ENCODE data around the gene GABRR1.
A peak's percentile ranks its signal among the peaks of the same experiment; 100 is the strongest.

GABRR1 gene

DNA sequence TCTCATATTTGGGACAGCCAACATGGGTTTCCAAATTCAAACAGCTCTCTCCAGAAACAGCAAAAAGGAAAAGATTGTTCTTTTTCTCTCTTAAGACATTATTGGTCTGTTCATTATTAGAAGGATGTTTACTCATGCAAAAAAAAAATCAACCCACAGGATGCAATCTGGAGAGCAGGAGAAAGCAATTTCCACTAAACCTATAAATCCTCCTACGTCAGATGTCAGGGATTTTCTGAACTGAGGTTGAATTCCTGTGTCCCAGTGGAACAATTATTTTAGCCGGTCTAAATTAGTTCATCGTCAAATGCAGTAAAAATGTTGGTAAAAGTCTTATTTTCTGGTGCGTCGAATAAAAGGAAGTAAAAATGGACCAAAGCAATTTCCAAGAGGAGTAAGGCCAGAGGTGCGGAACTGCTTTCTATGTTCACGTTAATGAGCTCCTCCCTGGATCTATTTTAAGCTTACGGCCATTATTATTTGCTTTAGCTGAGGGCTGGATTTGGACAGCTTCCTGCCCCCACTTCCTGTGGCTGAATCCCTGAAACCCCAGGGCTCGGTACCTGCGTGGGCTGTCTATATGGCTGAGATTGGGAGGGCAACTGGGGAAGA is at the start of gene GABRR1:
Gene GABRR1 (minus strand): TSS at position 60 of the 612 bp plus-strand sequence. CDS start 36 bp downstream, at position 24.
- Histone ChIP-seq H3K27me3 (ENCODE audit: low read depth, low read length) (no peaks in the 10 kb centered on the region), H3K36me3 (ENCODE audit: control insufficient read depth in 1 of 2, insufficient read depth in 2 of 2, low read length in 2 of 2) (no peaks in the 10 kb centered on the region), H3K9me3 (ENCODE audit: control insufficient read depth in 1 of 2, low read length in 2 of 2) (no peaks in the 10 kb centered on the region), H3K4me3 (ENCODE audit: low read depth in 1 of 2, low read length in 2 of 2) (peak within 1 kb of the TSS in 1 of 2 donors; percentile 1), H3K4me1 (ENCODE audit: control insufficient read depth in 1 of 2, insufficient read depth in 2 of 2, low read length in 2 of 2) (peaks cover 0 to 2% of the 10 kb centered on the region in 2 donors), H3K27ac (ENCODE audit: low read length) (no peak within 1 kb of the TSS)

DNA sequence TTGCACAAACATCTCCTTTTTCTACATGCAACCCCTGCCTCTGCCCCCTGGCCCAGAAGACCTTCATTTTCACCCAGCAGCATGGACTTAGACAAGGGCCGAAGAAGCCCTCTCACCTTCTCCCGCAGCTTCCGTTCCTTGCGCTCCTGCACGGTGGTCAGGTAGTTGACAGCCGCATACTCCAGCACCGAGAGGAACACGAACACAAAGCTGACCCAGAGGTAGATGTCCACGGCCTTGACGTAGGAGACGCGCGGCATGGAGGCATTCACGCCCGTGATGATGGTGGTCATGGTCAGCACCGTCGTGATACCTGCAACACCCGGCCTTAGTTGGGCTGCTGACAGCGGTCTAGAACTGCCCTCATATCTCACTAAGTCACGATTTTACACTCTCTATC is 47.1 kb upstream of the GABRR1 start:
- H3K27ac ChIP-seq (ENCODE audit: low read length): no peak overlapping the region
- H3K36me3 ChIP-seq (ENCODE audit: control insufficient read depth in 1 of 2, insufficient read depth in 2 of 2, low read length in 2 of 2): no peaks in the 10 kb centered on the region
- H3K4me3 ChIP-seq (ENCODE audit: low read depth in 1 of 2, low read length in 2 of 2): no peak overlapping the region
- no peaks in the 10 kb centered on the region for H3K4me1 ChIP-seq (ENCODE audit: control insufficient read depth in 1 of 2, insufficient read depth in 2 of 2, low read length in 2 of 2)
- no peaks in the 10 kb centered on the region for H3K9me3 ChIP-seq (ENCODE audit: control insufficient read depth in 1 of 2, low read length in 2 of 2)
- H3K27me3 ChIP-seq (ENCODE audit: low read depth, low read length): no peaks in the 10 kb centered on the region

GRCh38 chr6:89260832-89261231 is 43.7 kb upstream of the GABRR1 start:
- Histone ChIP-seq H3K27me3 (ENCODE audit: low read depth, low read length) (no peaks in the 10 kb centered on the region), H3K9me3 (ENCODE audit: control insufficient read depth in 1 of 2, low read length in 2 of 2) (no peaks in the 10 kb centered on the region), H3K4me1 (ENCODE audit: control insufficient read depth in 1 of 2, insufficient read depth in 2 of 2, low read length in 2 of 2) (no peaks in the 10 kb centered on the region), H3K36me3 (ENCODE audit: control insufficient read depth in 1 of 2, insufficient read depth in 2 of 2, low read length in 2 of 2) (no peaks in the 10 kb centered on the region), H3K4me3 (ENCODE audit: low read depth in 1 of 2, low read length in 2 of 2) (no peak overlapping the region), H3K27ac (ENCODE audit: low read length) (no peak overlapping the region)

DNA sequence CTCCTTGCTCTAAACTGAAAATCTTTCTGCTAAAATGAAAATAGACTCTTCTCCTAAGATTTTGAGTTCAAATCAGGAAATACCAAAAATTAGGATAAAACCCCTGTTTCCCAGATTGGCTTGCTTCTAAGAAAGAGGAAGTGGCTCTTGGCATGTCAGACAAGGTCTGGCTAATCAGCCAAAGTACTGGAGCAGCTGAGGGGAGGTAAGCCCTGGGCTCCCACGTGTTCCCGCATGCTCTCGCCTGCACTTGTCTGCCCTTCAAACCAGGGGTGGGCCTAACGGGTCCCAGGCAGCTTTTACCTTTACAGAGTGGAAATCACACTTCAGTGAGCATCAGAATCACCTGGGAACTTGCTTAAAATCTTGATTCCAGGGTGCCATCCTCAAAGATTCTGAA is 43.2 kb upstream of the GABRR1 start:
- no peaks in the 10 kb centered on the region for H3K36me3 ChIP-seq (ENCODE audit: control insufficient read depth in 1 of 2, insufficient read depth in 2 of 2, low read length in 2 of 2)
- H3K27ac ChIP-seq (ENCODE audit: low read length): no peak overlapping the region
- no peaks in the 10 kb centered on the region for H3K27me3 ChIP-seq (ENCODE audit: low read depth, low read length)
- no peaks in the 10 kb centered on the region for H3K9me3 ChIP-seq (ENCODE audit: control insufficient read depth in 1 of 2, low read length in 2 of 2)
- no peak overlapping the region for H3K4me3 ChIP-seq (ENCODE audit: low read depth in 1 of 2, low read length in 2 of 2)
- H3K4me1 ChIP-seq (ENCODE audit: control insufficient read depth in 1 of 2, insufficient read depth in 2 of 2, low read length in 2 of 2): no peaks in the 10 kb centered on the region

- Histone ChIP-seq H3K4me1 (ENCODE audit: control insufficient read depth in 1 of 2, insufficient read depth in 2 of 2, low read length in 2 of 2) (no peaks in the 10 kb centered on the region), H3K27me3 (ENCODE audit: low read depth, low read length) (no peaks in the 10 kb centered on the region), H3K36me3 (ENCODE audit: control insufficient read depth in 1 of 2, insufficient read depth in 2 of 2, low read length in 2 of 2) (no peaks in the 10 kb centered on the region), H3K27ac (ENCODE audit: low read length) (no peak overlapping the region), H3K4me3 (ENCODE audit: low read depth in 1 of 2, low read length in 2 of 2) (no peak overlapping the region), H3K9me3 (ENCODE audit: control insufficient read depth in 1 of 2, low read length in 2 of 2) (no peaks in the 10 kb centered on the region)
These were observed 41.8 kb upstream of the GABRR1 start for GRCh38 chr6:89258912-89259311.

DNA sequence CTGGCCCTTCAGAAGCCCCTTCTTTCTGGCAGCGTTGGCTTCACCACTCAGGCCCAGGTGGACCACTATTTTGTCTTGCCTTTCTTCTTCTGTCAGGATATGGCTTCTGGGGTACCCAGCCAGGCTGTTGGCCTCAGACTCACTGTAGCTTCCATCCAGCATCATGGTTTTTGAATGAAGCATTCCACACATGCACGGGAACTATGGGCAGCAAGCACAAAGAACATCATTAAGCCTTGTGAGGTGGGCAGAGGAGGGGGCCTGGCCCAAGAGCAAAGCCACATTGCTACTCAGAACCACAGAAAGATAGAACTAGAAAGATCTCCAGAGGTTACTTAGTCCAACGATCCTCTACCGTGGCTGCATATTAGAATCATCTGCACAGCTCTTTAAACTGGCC is 40.6 kb upstream of the GABRR1 start:
- H3K27me3 ChIP-seq (ENCODE audit: low read depth, low read length): no peaks in the 10 kb centered on the region
- H3K9me3 ChIP-seq (ENCODE audit: control insufficient read depth in 1 of 2, low read length in 2 of 2): no peaks in the 10 kb centered on the region
- no peaks in the 10 kb centered on the region for H3K4me1 ChIP-seq (ENCODE audit: control insufficient read depth in 1 of 2, insufficient read depth in 2 of 2, low read length in 2 of 2)
- H3K4me3 ChIP-seq (ENCODE audit: low read depth in 1 of 2, low read length in 2 of 2): no peak overlapping the region
- no peak overlapping the region for H3K27ac ChIP-seq (ENCODE audit: low read length)
- H3K36me3 ChIP-seq (ENCODE audit: control insufficient read depth in 1 of 2, insufficient read depth in 2 of 2, low read length in 2 of 2): no peaks in the 10 kb centered on the region

DNA sequence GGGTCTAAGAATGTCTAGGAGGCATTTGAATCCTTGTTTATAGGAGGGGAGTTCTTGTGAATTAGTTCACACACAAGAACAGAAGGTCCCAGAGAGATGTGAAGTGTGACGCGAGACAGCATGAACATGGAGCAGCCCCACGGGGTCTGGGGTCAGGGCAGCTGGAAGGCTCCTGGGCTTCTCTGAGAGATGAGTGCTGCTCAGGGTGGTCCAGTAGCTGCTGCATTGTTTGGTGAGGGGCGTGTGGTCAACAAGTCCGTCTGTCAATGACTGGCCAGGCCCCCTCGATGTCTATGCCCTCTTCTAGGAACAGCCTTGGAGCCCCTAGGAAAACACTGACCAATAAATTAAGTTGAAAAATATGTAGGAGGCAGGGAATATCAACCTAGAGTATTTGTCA is 40.2 kb upstream of the GABRR1 start:
- no peaks in the 10 kb centered on the region for H3K4me1 ChIP-seq (ENCODE audit: control insufficient read depth in 1 of 2, insufficient read depth in 2 of 2, low read length in 2 of 2)
- H3K27me3 ChIP-seq (ENCODE audit: low read depth, low read length): no peaks in the 10 kb centered on the region
- no peaks in the 10 kb centered on the region for H3K9me3 ChIP-seq (ENCODE audit: control insufficient read depth in 1 of 2, low read length in 2 of 2)
- H3K36me3 ChIP-seq (ENCODE audit: control insufficient read depth in 1 of 2, insufficient read depth in 2 of 2, low read length in 2 of 2): no peaks in the 10 kb centered on the region
- no peak overlapping the region for H3K27ac ChIP-seq (ENCODE audit: low read length)
- no peak overlapping the region for H3K4me3 ChIP-seq (ENCODE audit: low read depth in 1 of 2, low read length in 2 of 2)

DNA sequence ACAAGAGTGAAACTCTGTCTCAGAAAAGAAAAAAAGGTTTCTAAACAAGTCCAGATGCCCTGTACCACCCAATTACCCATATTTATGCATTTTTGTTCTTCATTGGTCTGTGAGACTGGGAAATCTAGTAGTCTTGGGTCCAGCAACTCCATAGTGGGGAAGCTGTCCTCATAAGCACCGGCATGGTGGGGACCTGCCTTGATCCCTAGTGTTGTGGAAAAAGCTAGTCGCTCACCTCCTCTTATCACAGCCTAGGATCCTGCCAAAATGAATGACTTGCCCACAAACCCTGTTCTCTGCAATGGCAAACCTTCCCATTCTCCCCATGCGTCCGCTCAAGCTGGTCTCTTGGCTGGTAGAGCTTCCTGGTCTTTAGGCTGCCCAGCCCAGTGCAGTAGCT is 38.3 kb upstream of the GABRR1 start:
- no peaks in the 10 kb centered on the region for H3K4me1 ChIP-seq (ENCODE audit: control insufficient read depth in 1 of 2, insufficient read depth in 2 of 2, low read length in 2 of 2)
- H3K36me3 ChIP-seq (ENCODE audit: control insufficient read depth in 1 of 2, insufficient read depth in 2 of 2, low read length in 2 of 2): no peaks in the 10 kb centered on the region
- H3K4me3 ChIP-seq (ENCODE audit: low read depth in 1 of 2, low read length in 2 of 2): no peak overlapping the region
- no peak overlapping the region for H3K27ac ChIP-seq (ENCODE audit: low read length)
- no peaks in the 10 kb centered on the region for H3K9me3 ChIP-seq (ENCODE audit: control insufficient read depth in 1 of 2, low read length in 2 of 2)
- H3K27me3 ChIP-seq (ENCODE audit: low read depth, low read length): no peaks in the 10 kb centered on the region

- Histone ChIP-seq H3K4me3 (ENCODE audit: low read depth in 1 of 2, low read length in 2 of 2) (no peak overlapping the region), H3K27me3 (ENCODE audit: low read depth, low read length) (no peaks in the 10 kb centered on the region), H3K36me3 (ENCODE audit: control insufficient read depth in 1 of 2, insufficient read depth in 2 of 2, low read length in 2 of 2) (no peaks in the 10 kb centered on the region), H3K4me1 (ENCODE audit: control insufficient read depth in 1 of 2, insufficient read depth in 2 of 2, low read length in 2 of 2) (no peaks in the 10 kb centered on the region), H3K27ac (ENCODE audit: low read length) (no peak overlapping the region), H3K9me3 (ENCODE audit: control insufficient read depth in 1 of 2, low read length in 2 of 2) (no peaks in the 10 kb centered on the region)
These were observed 37.4 kb upstream of the GABRR1 start for GRCh38 chr6:89254569-89254968.

- H3K4me1 ChIP-seq (ENCODE audit: control insufficient read depth in 1 of 2, insufficient read depth in 2 of 2, low read length in 2 of 2): no peaks in the 10 kb centered on the region
- H3K9me3 ChIP-seq (ENCODE audit: control insufficient read depth in 1 of 2, low read length in 2 of 2): no peaks in the 10 kb centered on the region
- H3K4me3 ChIP-seq (ENCODE audit: low read depth in 1 of 2, low read length in 2 of 2): no peak overlapping the region
- no peaks in the 10 kb centered on the region for H3K36me3 ChIP-seq (ENCODE audit: control insufficient read depth in 1 of 2, insufficient read depth in 2 of 2, low read length in 2 of 2)
- no peak overlapping the region for H3K27ac ChIP-seq (ENCODE audit: low read length)
- H3K27me3 ChIP-seq (ENCODE audit: low read depth, low read length): no peaks in the 10 kb centered on the region
These were observed 35.7 kb upstream of the GABRR1 start for GRCh38 chr6:89252907-89253306.

- Histone ChIP-seq H3K4me3 (ENCODE audit: low read depth in 1 of 2, low read length in 2 of 2) (no peak overlapping the region), H3K9me3 (ENCODE audit: control insufficient read depth in 1 of 2, low read length in 2 of 2) (no peaks in the 10 kb centered on the region), H3K27me3 (ENCODE audit: low read depth, low read length) (no peaks in the 10 kb centered on the region), H3K4me1 (ENCODE audit: control insufficient read depth in 1 of 2, insufficient read depth in 2 of 2, low read length in 2 of 2) (no peaks in the 10 kb centered on the region), H3K36me3 (ENCODE audit: control insufficient read depth in 1 of 2, insufficient read depth in 2 of 2, low read length in 2 of 2) (no peaks in the 10 kb centered on the region), H3K27ac (ENCODE audit: low read length) (no peak overlapping the region)
These were observed 34.8 kb upstream of the GABRR1 start for GRCh38 chr6:89251976-89252375.

DNA sequence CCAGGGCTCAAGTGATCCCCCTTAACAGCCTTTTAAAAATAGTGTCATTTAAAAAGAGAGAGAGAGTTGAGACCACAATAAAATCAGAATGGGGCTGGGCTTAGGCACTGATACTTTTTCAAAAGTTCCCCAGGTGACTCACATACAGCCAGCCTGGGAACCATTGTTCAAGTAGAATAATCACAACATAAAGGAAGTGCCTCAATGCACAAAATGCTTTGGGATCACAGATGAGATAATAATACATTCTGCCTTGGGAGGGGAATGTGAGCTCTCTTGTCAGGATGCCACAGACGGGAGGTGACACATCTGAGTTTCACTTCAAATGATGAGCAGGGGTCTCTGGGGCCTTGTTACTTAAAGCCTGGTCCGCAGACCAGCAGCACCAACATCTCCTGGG is 34.0 kb upstream of the GABRR1 start:
- H3K9me3 ChIP-seq (ENCODE audit: control insufficient read depth in 1 of 2, low read length in 2 of 2): no peaks in the 10 kb centered on the region
- H3K4me1 ChIP-seq (ENCODE audit: control insufficient read depth in 1 of 2, insufficient read depth in 2 of 2, low read length in 2 of 2): no peaks in the 10 kb centered on the region
- no peaks in the 10 kb centered on the region for H3K36me3 ChIP-seq (ENCODE audit: control insufficient read depth in 1 of 2, insufficient read depth in 2 of 2, low read length in 2 of 2)
- no peak overlapping the region for H3K4me3 ChIP-seq (ENCODE audit: low read depth in 1 of 2, low read length in 2 of 2)
- H3K27me3 ChIP-seq (ENCODE audit: low read depth, low read length): no peaks in the 10 kb centered on the region
- no peak overlapping the region for H3K27ac ChIP-seq (ENCODE audit: low read length)
